OCI-LY1 (cell line): ENCODE results near the gene PPP2R2B.

Experiments
- H2AFZ ChIP-seq: fragments of 200-600 bp; sonication (generic), shearing (Covaris generic); 2 replicates; pipeline ENCODE4 v1.6.0; 2014; ENCODE audit warnings: antibody characterized with exemption, mild to moderate bottlenecking, low read length
- H3F3A ChIP-seq: fragments of 200-600 bp; sonication (generic), shearing (Covaris generic); 2 replicates; pipeline ENCODE4 v1.6.0; 2014; ENCODE audit warnings: mild to moderate bottlenecking, antibody characterized with exemption, low read length, moderate library complexity; ENCODE audit not compliant: insufficient read depth
- H3K27ac ChIP-seq: fragments of 200-600 bp; sonication (generic); 2 replicates; pipeline ENCODE4 v1.5.1; 2014; ENCODE audit warnings: low read length, mixed run types, mild to moderate bottlenecking, low read depth; ENCODE audit not compliant: poor library complexity, severe bottlenecking
- H3K27me3 ChIP-seq: fragments of 200-600 bp; sonication (generic); 2 replicates; pipeline ENCODE4 v1.6.0; 2014; ENCODE audit warnings: antibody characterized with exemption, mild to moderate bottlenecking, low read length, moderate library complexity; ENCODE audit not compliant: insufficient read depth
- H3K36me3 ChIP-seq: fragments of 200-600 bp; sonication (generic); 2 replicates; pipeline ENCODE4 v1.6.1; 2014; ENCODE audit warnings: mild to moderate bottlenecking, antibody characterized with exemption, low read length, moderate library complexity, mixed read lengths; ENCODE audit not compliant: insufficient read depth
- H3K4me1 ChIP-seq: fragments of 200-600 bp; sonication (generic); 2 replicates; pipeline ENCODE4 v1.5.1; 2014; ENCODE audit warnings: mild to moderate bottlenecking, low read length, moderate library complexity; ENCODE audit not compliant: insufficient read depth, severe bottlenecking
- H3K4me2 ChIP-seq: fragments of 200-600 bp; sonication (generic), shearing (Covaris generic); 2 replicates; pipeline ENCODE4 v1.6.1; 2014; ENCODE audit warnings: low read length
- H3K4me3 ChIP-seq: fragments of 200-600 bp; sonication (generic); 2 replicates; pipeline ENCODE4 v1.5.1; 2014; ENCODE audit warnings: low read length, low read depth, mild to moderate bottlenecking, mixed read lengths; ENCODE audit not compliant: poor library complexity, severe bottlenecking
- H3K79me2 ChIP-seq: fragments of 200-600 bp; shearing (Covaris generic); 2 replicates; pipeline ENCODE4 v1.6.1; 2016; ENCODE audit warnings: mixed run types, low read length, mixed read lengths; ENCODE audit not compliant: insufficient read depth
- H3K9ac ChIP-seq: fragments of 200-600 bp; sonication (generic), shearing (Covaris generic); 2 replicates; pipeline ENCODE4 v1.6.1; 2014; ENCODE audit warnings: mild to moderate bottlenecking, low read length, mixed read lengths
- H3K9me2 ChIP-seq: fragments of 200-600 bp; sonication (generic), shearing (Covaris generic); 2 replicates; pipeline ENCODE4 v1.6.1; 2014; ENCODE audit warnings: low read depth, mild to moderate bottlenecking, low read length, mixed read lengths
- H3K9me3 ChIP-seq: fragments of 200-600 bp; shearing (Covaris generic); 2 replicates; pipeline ENCODE4 v1.6.1; 2014; ENCODE audit warnings: low read length, mixed read lengths
- H4K20me1 ChIP-seq: fragments of 200-600 bp; sonication (generic), shearing (Covaris generic); 2 replicates; pipeline ENCODE4 v1.6.0; 2016; ENCODE audit warnings: mild to moderate bottlenecking, low read length; ENCODE audit not compliant: insufficient read depth
- CTCF ChIP-seq: fragments of 200-600 bp; sonication (generic), shearing (Covaris generic); IDR thresholded peaks from 2 replicates; pipeline ENCODE4 v1.5.1; 2017; ENCODE audit warnings: mild to moderate bottlenecking, antibody characterized with exemption, low read length, moderate library complexity, mixed read lengths
- EZH2 ChIP-seq: fragments of 200-600 bp; sonication (generic), shearing (Covaris generic); IDR thresholded peaks from 2 replicates; pipeline ENCODE4 v1.8.0; 2017; ENCODE audit warnings: borderline replicate concordance, mixed run types, mild to moderate bottlenecking, antibody characterized with exemption, low read length, moderate library complexity, mixed read lengths

PPP2R2B gene

DNA sequence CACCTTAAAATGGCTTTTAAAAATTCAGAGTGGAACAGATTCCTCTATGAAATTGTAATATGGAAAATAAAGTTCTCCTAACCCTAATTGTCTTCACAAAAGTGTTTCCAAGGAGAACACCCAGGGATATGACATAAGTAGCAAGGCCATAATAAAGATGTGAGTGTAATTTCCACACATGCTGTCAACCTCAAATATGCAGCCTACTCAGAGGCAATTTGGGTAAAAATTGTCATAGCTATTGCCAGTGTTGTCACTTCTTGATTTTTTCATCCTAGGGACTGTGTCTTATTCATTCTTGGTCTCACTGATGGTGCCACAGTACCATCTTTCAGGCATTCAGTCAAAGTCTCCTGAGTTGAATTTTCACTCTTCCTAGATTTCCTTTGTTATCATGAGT is 100.3 kb downstream of the PPP2R2B start:
- Histone ChIP-seq H2AFZ (no peak overlapping the region), H3K36me3 (no peaks in the 10 kb centered on the region), H3K9me2 (no peaks in the 10 kb centered on the region), H3K27ac (no peak overlapping the region), H3K9ac (no peak overlapping the region), H3K9me3 (no peaks in the 10 kb centered on the region), H3K4me3 (no peak overlapping the region), H3K27me3 (no peaks in the 10 kb centered on the region), H3K4me1 (no peaks in the 10 kb centered on the region), H4K20me1 (no peaks in the 10 kb centered on the region), H3F3A (no peaks in the 10 kb centered on the region), H3K4me2 (no peak overlapping the region), H3K79me2 (no peaks in the 10 kb centered on the region)
- TF ChIP-seq EZH2 (no peak), CTCF (no peak)

DNA sequence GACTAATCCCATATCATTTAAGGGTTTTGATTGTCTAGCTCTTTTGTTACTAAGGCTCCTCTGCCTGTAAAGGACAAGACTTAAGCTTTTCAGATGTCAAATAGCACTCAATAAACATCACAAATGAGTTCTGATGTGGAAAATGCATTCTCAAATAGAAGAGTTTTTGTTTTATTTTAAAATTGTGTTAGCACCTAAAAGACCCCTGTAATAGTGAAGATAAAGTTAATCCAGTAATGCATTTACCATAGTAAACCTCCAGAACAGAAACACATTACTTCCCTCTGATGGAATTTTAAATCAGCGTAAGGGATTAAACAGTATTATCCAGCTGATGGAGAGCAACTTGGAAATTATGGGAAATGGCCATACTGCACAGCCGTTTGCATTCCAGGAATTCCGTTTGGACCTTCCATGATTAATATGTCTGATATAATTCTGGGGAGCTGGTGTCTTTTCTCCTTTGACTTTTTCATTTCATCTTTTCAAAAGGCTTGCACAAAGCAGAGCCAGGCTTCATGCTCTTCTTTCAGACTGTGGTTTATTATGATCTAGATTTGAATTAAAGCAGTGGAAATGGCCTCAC is 105.6 kb downstream of the PPP2R2B start:
- no peaks in the 10 kb centered on the region for H3K9me3 ChIP-seq
- no peaks in the 10 kb centered on the region for H3K79me2 ChIP-seq
- H2AFZ ChIP-seq = no peak overlapping the region
- H3F3A ChIP-seq = no peaks in the 10 kb centered on the region
- H3K4me1 ChIP-seq = no peaks in the 10 kb centered on the region
- no peaks in the 10 kb centered on the region for H3K36me3 ChIP-seq
- H3K4me3 ChIP-seq = no peak overlapping the region
- no peaks in the 10 kb centered on the region for H3K9me2 ChIP-seq
- no peak overlapping the region for H3K9ac ChIP-seq
- no peak overlapping the region for H3K27ac ChIP-seq
- no peaks in the 10 kb centered on the region for H3K27me3 ChIP-seq
- H3K4me2 ChIP-seq = no peak overlapping the region
- H4K20me1 ChIP-seq = no peaks in the 10 kb centered on the region
- no peak for TF ChIP-seq CTCF
- TF ChIP-seq EZH2 = no peak

DNA sequence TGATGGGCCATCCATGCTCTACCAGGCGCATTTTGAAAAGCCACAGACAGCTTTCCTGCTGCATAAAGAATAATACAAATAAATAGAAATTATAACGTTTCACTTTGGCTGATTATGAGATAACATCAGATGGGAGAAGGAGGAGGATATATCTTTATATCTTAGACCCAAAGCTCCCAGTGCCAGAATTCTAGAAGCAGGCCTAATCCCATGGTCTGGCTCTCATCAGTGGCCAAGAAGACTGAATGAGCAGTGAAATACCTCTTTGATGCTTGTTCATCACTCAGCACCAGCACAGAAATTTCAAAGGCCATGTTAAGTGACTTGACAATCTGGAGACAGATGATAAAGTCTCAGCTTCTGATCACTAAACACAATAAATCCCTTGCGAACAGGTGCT is 107.6 kb downstream of the PPP2R2B start:
- Histone ChIP-seq H3K27ac (no peak overlapping the region), H3K27me3 (no peaks in the 10 kb centered on the region), H3K9me2 (no peaks in the 10 kb centered on the region), H3K4me1 (no peaks in the 10 kb centered on the region), H3K9me3 (no peaks in the 10 kb centered on the region), H3F3A (no peaks in the 10 kb centered on the region), H2AFZ (no peak overlapping the region), H3K4me2 (no peak overlapping the region), H4K20me1 (no peaks in the 10 kb centered on the region), H3K4me3 (no peak overlapping the region), H3K36me3 (no peaks in the 10 kb centered on the region), H3K79me2 (no peaks in the 10 kb centered on the region), H3K9ac (no peak overlapping the region)
- no peak for TF ChIP-seq CTCF
- TF ChIP-seq EZH2 = no peak
